GM06990 (cell line): ENCODE results near the gene CST6.

Experiments used
- DNase-seq: peaks from one replicate; pipeline ENCODE4 v3.0.0-alpha.2; 2011; ENCODE audit not compliant: insufficient read length; ENCODE audit errors: extremely low read depth
- H3K27me3 ChIP-seq: replicated peaks from 2 replicates; pipeline ENCODE4 v1.6.0; 2011; ENCODE audit warnings: low read length; ENCODE audit not compliant: control insufficient read depth, insufficient read depth
- H3K36me3 ChIP-seq: 2 replicates; pipeline ENCODE4 v1.5.1; 2011; ENCODE audit warnings: low read length; ENCODE audit not compliant: control insufficient read depth, insufficient read depth
- H3K4me3 ChIP-seq: replicated peaks from 2 replicates; pipeline ENCODE4 v1.5.1; 2011; ENCODE audit warnings: low read depth, mild to moderate bottlenecking, control low read depth, low read length
- CTCF ChIP-seq: IDR thresholded peaks from 2 replicates; pipeline ENCODE4 v1.5.1; 2011; ENCODE audit warnings: low read length, control low read depth, mild to moderate bottlenecking, inconsistent platforms; ENCODE audit not compliant: insufficient read depth, poor library complexity, severe bottlenecking

The CST6 gene

GRCh38 chr11:66048547-66049323, 36.9 kb downstream of the CST6 start, which contains the start of gene GAL3ST3:
GAL3ST3 (minus strand) TSS chr11:66049161; CDS start chr11:66045415, 3,746 bp downstream.
- no peak within 1 kb of the TSS for H3K4me3 ChIP-seq
- TF ChIP-seq CTCF = no peak
- DNase-seq = no peak
- H3K27me3 ChIP-seq = no peaks in the 10 kb centered on the region
- H3K36me3 ChIP-seq = no peaks in the 10 kb centered on the region; the same call in 1 of the 2 replicates

- TF ChIP-seq CTCF = no peak
- no peak for DNase-seq
- no peak overlapping the region; the same call in 1 of the 2 replicates for H3K4me3 ChIP-seq
Observed at GRCh38 chr11:66050581-66051231, 38.9 kb downstream of the CST6 start.

DNA sequence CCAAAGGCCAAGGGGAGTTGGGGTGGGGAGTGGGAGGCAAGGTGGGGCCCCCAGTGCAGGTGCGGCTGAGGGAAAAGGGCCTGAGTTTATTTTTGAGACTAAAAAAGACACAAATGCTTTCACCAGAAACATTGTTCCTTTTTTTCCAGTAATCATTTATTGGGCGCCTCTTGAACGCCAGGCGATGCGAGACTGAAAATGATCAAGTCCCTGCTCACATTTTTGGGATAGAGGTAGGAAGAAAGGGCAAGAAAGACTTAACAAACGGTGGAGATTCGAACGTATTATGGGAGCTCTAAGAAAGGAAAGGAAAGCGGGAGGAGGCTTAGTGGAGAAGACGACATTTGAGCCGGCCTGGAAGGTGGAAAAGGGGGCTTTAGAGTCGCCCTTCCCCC, 39.6 kb downstream of the CST6 start:
- TF ChIP-seq CTCF = no peak
- DNase-seq = no peak
- no peaks in the 10 kb centered on the region for H3K27me3 ChIP-seq
- peak overlapping the region; percentile 69 for H3K4me3 ChIP-seq
- peaks cover 10% of the 10 kb centered on the region for H3K36me3 ChIP-seq

More at GRCh38 chr11:66050581-66051231, 38.9 kb downstream of the CST6 start:
- no peaks in the 10 kb centered on the region for H3K27me3 ChIP-seq
- peaks cover 8% of the 10 kb centered on the region for H3K36me3 ChIP-seq

GRCh38 chr11:66051766-66052663, 40.2 kb downstream of the CST6 start, which contains the start of gene SF3B2:
SF3B2 (plus strand) TSS chr11:66052364; CDS start chr11:66052385, 21 bp downstream.
- DNase-seq = peak; percentile 100
- H3K4me3 ChIP-seq = peak within 1 kb of the TSS; percentile 98
- peaks cover 15% of the 10 kb centered on the region for H3K36me3 ChIP-seq
- no peak for TF ChIP-seq CTCF
- no peaks in the 10 kb centered on the region for H3K27me3 ChIP-seq

DNA sequence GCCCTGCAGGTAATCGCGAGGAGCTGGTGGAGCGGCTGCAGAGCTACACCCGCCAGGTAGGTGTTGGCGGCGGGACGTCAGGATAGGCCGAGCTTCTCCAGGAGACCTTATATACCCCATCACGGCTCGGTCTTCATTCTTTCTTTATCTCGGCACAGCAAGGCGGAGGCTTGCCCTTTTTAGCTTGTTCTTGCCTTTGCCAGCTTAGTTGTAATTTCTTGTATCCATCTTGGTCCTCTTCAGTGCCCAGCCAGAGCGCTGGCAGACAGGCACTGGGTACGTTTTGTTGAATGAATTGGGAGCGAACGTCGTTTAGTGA, 40.8 kb downstream of the CST6 start:
- no peak for DNase-seq
- Histone ChIP-seq H3K4me3 (peak overlapping the region; percentile 98), H3K27me3 (no peaks in the 10 kb centered on the region), H3K36me3 (peaks cover 18% of the 10 kb centered on the region)
- TF ChIP-seq CTCF = no peak
